Hepatocyte (in vitro differentiated cells): ENCODE data around the gene TUG1. TPM values are rescaled to one million over a fixed set of nuclear protein-coding genes. Genes with fewer than 3 reads are reported as not detected.

Experiments
- DNase-seq: peaks from one replicate; pipeline ENCODE4 v3.0.0-alpha.2; 2016; ENCODE audit warnings: low spot score
- H2AFZ ChIP-seq: fragments of 200-600 bp; sonication (generic); 2 replicates; pipeline ENCODE4 v1.6.0; 2016; ENCODE audit warnings: antibody characterized with exemption, mild to moderate bottlenecking
- H3K27ac ChIP-seq: fragments of 200-600 bp; sonication (generic); 2 replicates; pipeline ENCODE4 v1.5.1; 2016; ENCODE audit warnings: mild to moderate bottlenecking
- H3K27me3 ChIP-seq: fragments of 200-600 bp; sonication (generic); 2 replicates; pipeline ENCODE4 v1.6.1; 2016
- H3K36me3 ChIP-seq: fragments of 200-600 bp; sonication (generic); replicated peaks from 2 replicates; pipeline ENCODE4 v1.5.1; 2016; ENCODE audit warnings: low read depth; ENCODE audit not compliant: insufficient read depth
- H3K4me1 ChIP-seq: fragments of 200-600 bp; sonication (generic); 2 replicates; pipeline ENCODE4 v1.5.1; 2016; ENCODE audit warnings: mild to moderate bottlenecking, moderate library complexity; ENCODE audit not compliant: insufficient read depth
- H3K4me2 ChIP-seq: fragments of 200-600 bp; sonication (generic); 2 replicates; pipeline ENCODE4 v1.6.0; 2016
- H3K4me3 ChIP-seq: fragments of 200-600 bp; sonication (generic); 2 replicates; pipeline ENCODE4 v1.5.1; 2016; ENCODE audit warnings: mild to moderate bottlenecking
- H3K79me2 ChIP-seq: fragments of 200-600 bp; sonication (generic); 2 replicates; pipeline ENCODE4 v1.6.0; 2017; ENCODE audit warnings: mild to moderate bottlenecking
- H3K9me2 ChIP-seq: fragments of 200-600 bp; sonication (generic); replicated peaks from 2 replicates; pipeline ENCODE4 v1.6.0; 2017; ENCODE audit warnings: mild to moderate bottlenecking; ENCODE audit not compliant: insufficient read depth
- H3K9me3 ChIP-seq: fragments of 200-600 bp; sonication (generic); 2 replicates; pipeline ENCODE4 v1.5.1; 2016; ENCODE audit warnings: low read depth, mild to moderate bottlenecking
- H4K20me1 ChIP-seq: fragments of 200-600 bp; sonication (generic); 2 replicates; pipeline ENCODE4 v1.6.0; 2016; ENCODE audit warnings: mild to moderate bottlenecking; ENCODE audit not compliant: insufficient read depth, poor library complexity, severe bottlenecking
- CTCF ChIP-seq: fragments of 200-600 bp; sonication (generic); IDR thresholded peaks from 2 replicates; pipeline ENCODE4 v1.5.1; 2016; ENCODE audit warnings: antibody characterized with exemption, mild to moderate bottlenecking; ENCODE audit not compliant: poor library complexity
- EZH2 ChIP-seq: fragments of 200-600 bp; sonication (generic); IDR thresholded peaks from 2 replicates; pipeline ENCODE4 v1.6.1; 2016; ENCODE audit warnings: antibody characterized with exemption, mild to moderate bottlenecking, borderline replicate concordance
- EZH2phosphoT487 ChIP-seq: fragments of 200-600 bp; sonication (generic); IDR thresholded peaks from one replicate; pipeline ENCODE4 v1.6.1; 2018; ENCODE audit warnings: antibody characterized with exemption, mild to moderate bottlenecking, low read depth, moderate library complexity; ENCODE audit not compliant: unreplicated experiment, severe bottlenecking
- WGBS: methylation state at CpG from one replicate; pipeline ENCODE4 v1.1.6; 2016; ENCODE audit warnings: low lambda C conversion rate; ENCODE audit errors: missing lambda C conversion rate; 5-methylcytosine and 5-hydroxymethylcytosine counted together
- polyA plus RNA-seq: library from polyadenylated mRNA; unstranded; fragments of >200 nt; fragmentation: Nextera tagmentation; extraction: Ambion mirVana; gene quantifications from 2 replicates; pipeline ENCODE4 v1.2.1, GENCODE V29; 2016
- total RNA-seq: library from RNA; depleted of rRNA; stranded (reverse); fragments of >200 nt; gene quantifications from 2 replicates; pipeline ENCODE4 v1.2.3, GENCODE V29; 2014

The TUG1 gene
- total and polyA plus RNA-seq, 2 experiments from 2014 or later = 33.9 to 99.3 TPM

- no peak overlapping the region for H3K4me2 ChIP-seq
- no peak overlapping the region for H3K27ac ChIP-seq
- 100% methylated on average over 4 of the region's 4 CpGs for WGBS
- no peaks in the 10 kb centered on the region for H4K20me1 ChIP-seq
- H3K9me3 ChIP-seq = no peaks in the 10 kb centered on the region
- H2AFZ ChIP-seq = no peak overlapping the region
- no peaks in the 10 kb centered on the region for H3K79me2 ChIP-seq
- no peaks in the 10 kb centered on the region for H3K4me1 ChIP-seq
- no peaks in the 10 kb centered on the region for H3K9me2 ChIP-seq
- no peaks in the 10 kb centered on the region for H3K27me3 ChIP-seq
- no peaks in the 10 kb centered on the region for H3K36me3 ChIP-seq
- no peak for TF ChIP-seq EZH2phosphoT487
- no peak for TF ChIP-seq CTCF
- TF ChIP-seq EZH2 = no peak
- H3K4me3 ChIP-seq = no peak overlapping the region
- no peak for DNase-seq
Observed at GRCh38 chr22:30931541-30932300, 37.3 kb upstream of the TUG1 start.

- H3K36me3 ChIP-seq = no peaks in the 10 kb centered on the region
- 98% methylated on average over 15 of the region's 16 CpGs for WGBS
Observed at GRCh38 chr22:30932661-30933060, 36.4 kb upstream of the TUG1 start.

GRCh38 chr22:30933457-30933856, 35.6 kb upstream of the TUG1 start:
- no peaks in the 10 kb centered on the region for H3K4me1 ChIP-seq
- H2AFZ ChIP-seq = no peak overlapping the region
- 88% methylated on average over 7 of the region's 7 CpGs for WGBS
- no peak overlapping the region for H3K4me2 ChIP-seq
- no peak for DNase-seq
- no peak for TF ChIP-seq CTCF
- TF ChIP-seq EZH2 = no peak
- no peak for TF ChIP-seq EZH2phosphoT487
- H3K27me3 ChIP-seq = no peaks in the 10 kb centered on the region
- H3K79me2 ChIP-seq = no peaks in the 10 kb centered on the region
- H4K20me1 ChIP-seq = no peaks in the 10 kb centered on the region
- no peaks in the 10 kb centered on the region for H3K9me2 ChIP-seq
- no peaks in the 10 kb centered on the region for H3K36me3 ChIP-seq
- no peak overlapping the region for H3K4me3 ChIP-seq
- H3K9me3 ChIP-seq = no peaks in the 10 kb centered on the region
- H3K27ac ChIP-seq = no peak overlapping the region

More at GRCh38 chr22:30932661-30933060, 36.4 kb upstream of the TUG1 start:
- Histone ChIP-seq H4K20me1 (no peaks in the 10 kb centered on the region), H3K4me3 (no peak overlapping the region), H3K9me3 (no peaks in the 10 kb centered on the region), H3K4me2 (no peak overlapping the region), H3K9me2 (no peaks in the 10 kb centered on the region), H3K79me2 (no peaks in the 10 kb centered on the region), H2AFZ (no peak overlapping the region), H3K27ac (no peak overlapping the region), H3K27me3 (no peaks in the 10 kb centered on the region), H3K4me1 (no peaks in the 10 kb centered on the region)
- TF ChIP-seq EZH2 (no peak), CTCF (no peak), EZH2phosphoT487 (no peak)
- DNase-seq = no peak
